GM18867 (cell line): ENCODE measurements around the gene CCDC121.
"Not testable (repeated sequence)": the region's sequence is repeated elsewhere in the genome, so short reads cannot be mapped to it uniquely, and the experiment has no call there.

Experiments used
- ATAC-seq: cut with Tn5 transposase; IDR thresholded peaks from one replicate; pipeline ENCODE4 v1.9.1; 2021; ENCODE audit warnings: mild to moderate bottlenecking, moderate library complexity; ENCODE audit not compliant: unreplicated experiment

CCDC121 gene

GRCh38 chr2:27638037-27638637, 9.3 kb upstream of the CCDC121 start:
- no peak for ATAC-seq

GRCh38 chr2:27636766-27637165, 8.0 kb upstream of the CCDC121 start:
- no peak for ATAC-seq

GRCh38 chr2:27634291-27634690, 5.5 kb upstream of the CCDC121 start:
- no peak for ATAC-seq

GRCh38 chr2:27630257-27630656, 1.4 kb upstream of the CCDC121 start:
- not testable (repeated sequence) for ATAC-seq

GRCh38 chr2:27627963-27628766, 647 bp downstream of the CCDC121 start:
- peak; percentile 21 for ATAC-seq

- not testable (repeated sequence) for ATAC-seq
These were observed 1.9 kb downstream of the CCDC121 start for GRCh38 chr2:27626921-27627320.

- not testable (repeated sequence) for ATAC-seq
These were observed 2.5 kb downstream of the CCDC121 start for GRCh38 chr2:27626323-27626722.

GRCh38 chr2:27624943-27625342, 3.9 kb downstream of the CCDC121 start:
- no peak for ATAC-seq

GRCh38 chr2:27622921-27623384, 5.9 kb downstream of the CCDC121 start:
- ATAC-seq, result no peak

- no peak for ATAC-seq
These were observed 7.3 kb downstream of the CCDC121 start for GRCh38 chr2:27621524-27621923.

GRCh38 chr2:27615316-27615715, 13.5 kb downstream of the CCDC121 start:
- ATAC-seq, result no peak

- no peak for ATAC-seq
These were observed 14.8 kb downstream of the CCDC121 start for GRCh38 chr2:27613985-27614384.

GRCh38 chr2:27606611-27607010, 22.2 kb downstream of the CCDC121 start:
- no peak for ATAC-seq

- no peak for ATAC-seq
These were observed 32.2 kb downstream of the CCDC121 start for GRCh38 chr2:27596627-27597026.

- ATAC-seq, result not testable (repeated sequence)
These were observed 33.4 kb downstream of the CCDC121 start for GRCh38 chr2:27595412-27595811.

GRCh38 chr2:27594020-27594703, 34.6 kb downstream of the CCDC121 start:
- not testable (repeated sequence) for ATAC-seq

- no peak for ATAC-seq
These were observed 35.6 kb downstream of the CCDC121 start for GRCh38 chr2:27593240-27593639.

GRCh38 chr2:27591745-27592144, 37.1 kb downstream of the CCDC121 start:
- ATAC-seq, result no peak

GRCh38 chr2:27588308-27588707, 40.5 kb downstream of the CCDC121 start:
- ATAC-seq, result no peak

- no peak for ATAC-seq
These were observed 41.8 kb downstream of the CCDC121 start for GRCh38 chr2:27587025-27587424.

- no peak for ATAC-seq
These were observed 44.2 kb downstream of the CCDC121 start for GRCh38 chr2:27584597-27584996.
